Measurements from ENCODE around the gene DNAJC21. TPM values are rescaled to one million over a fixed set of nuclear protein-coding genes. Genes with fewer than 3 reads are reported as not detected.
A peak's percentile ranks its signal among the peaks of the same experiment; 100 is the strongest.

Gene DNAJC21
- total and polyA plus RNA-seq, 9 of the 15 experiments (the other 6 are each of a cell fraction or from before 2014, with no cell fraction given) = 26.6 to 105 (median 70.7) TPM

DNA sequence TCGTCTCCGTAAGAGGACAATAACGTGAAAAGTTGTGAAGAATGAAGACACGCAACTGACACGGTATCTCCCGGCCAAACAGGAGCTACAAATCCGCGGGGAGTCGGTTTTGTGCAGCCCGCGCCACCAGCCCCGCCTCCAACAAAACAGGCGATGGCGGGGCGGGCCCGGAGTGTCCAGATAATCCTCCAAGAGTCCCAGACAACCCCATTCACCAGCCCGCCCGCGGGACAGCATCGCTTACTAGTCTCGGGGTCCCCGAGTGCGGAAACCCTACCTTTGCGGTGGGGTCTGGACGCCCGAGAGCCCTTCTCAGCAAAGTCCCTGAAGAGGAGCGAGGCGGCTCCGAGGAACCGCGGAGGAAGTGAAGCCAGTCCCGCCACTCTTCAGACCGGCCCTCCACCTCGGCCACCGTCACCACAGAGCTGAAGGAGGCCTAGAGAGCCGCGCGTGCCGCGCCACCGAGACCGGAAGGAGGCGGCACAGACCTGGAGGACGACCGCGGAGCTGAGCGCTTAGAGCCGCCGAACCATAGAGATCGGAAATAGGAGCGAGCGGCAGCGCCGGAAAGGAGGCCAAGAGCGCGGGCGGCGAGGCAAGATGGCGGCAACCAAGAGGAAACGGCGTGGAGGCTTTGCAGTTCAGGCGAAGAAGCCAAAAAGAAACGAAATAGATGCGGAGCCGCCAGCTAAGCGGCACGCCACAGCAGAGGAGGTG lies 14.1 kb upstream of the DNAJC21 start, which contains the start of the genes BRIX1 and RAD1 (continued):
- TF ChIP-seq KDM4B (IDR thresholded peaks at IDR 0.05; ENCODE audit: borderline replicate concordance in 2 of 2, low read depth in 1 of 2) = peak in 1 of 2 experiments; percentile 95; a peak in 2 of 4 replicates
- TF ChIP-seq MYC (IDR thresholded peaks at IDR 0.05; ENCODE audit: low read depth, low read length) = peak; percentile 97
- TF ChIP-seq MYC (CRISPR knock-in tag; IDR thresholded peaks at IDR 0.05; ENCODE audit: borderline replicate concordance, low read depth) = peak; percentile 87; the same call in 1 of the 2 replicates
- no peak for TF ChIP-seq PTBP1 (IDR thresholded peaks at IDR 0.05; ENCODE audit: low read depth, low read length)
- no peak for TF ChIP-seq MAFG (tag; conservative IDR thresholded peaks at IDR 0.05)
- TF ChIP-seq SAP30 (IDR thresholded peaks at IDR 0.05; ENCODE audit: borderline replicate concordance, insufficient read depth, low read depth, low read length, poor library complexity, severe bottlenecking) = peak; percentile 96
- TF ChIP-seq ZC3H11A (IDR thresholded peaks at IDR 0.05; ENCODE audit: low read depth, low read length) = no peak
- TF ChIP-seq CBFA2T3 (IDR thresholded peaks at IDR 0.05) = no peak
- TF ChIP-seq BCLAF1 (IDR thresholded peaks at IDR 0.05; ENCODE audit: borderline replicate concordance in 1 of 2, control insufficient read depth in 1 of 2, low read depth in 2 of 2, low read length in 1 of 2) = peak in 1 of 2 experiments; percentile 95; a peak in 2 of 4 replicates
- TF ChIP-seq ETV6 (IDR thresholded peaks at IDR 0.05; ENCODE audit: borderline replicate concordance in 1 of 2, low read depth in 2 of 2, low read length in 1 of 2) = no peak; a peak in 1 of 4 replicates
- TF ChIP-seq ETV6 (CRISPR knock-in tag; IDR thresholded peaks at IDR 0.05; ENCODE audit: borderline replicate concordance) = no peak
- TF ChIP-seq ZNF592 (IDR thresholded peaks at IDR 0.05) = no peak
- TF ChIP-seq EGR1 (conservative IDR thresholded peaks at IDR 0.05) = peak; percentile 94
- TF ChIP-seq TRIM24 (IDR thresholded peaks at IDR 0.05) = peak in 1 of 2 experiments; percentile 71; a peak in 2 of 4 replicates
- peak in 1 of 2 experiments; percentile 64; a peak in 1 of 4 replicates for TF ChIP-seq TEAD1 (CRISPR knock-in tag; IDR thresholded peaks at IDR 0.05)
- TF ChIP-seq ILK (tag; IDR thresholded peaks at IDR 0.05; ENCODE audit: borderline replicate concordance, low read depth) = no peak
- TF ChIP-seq HMGN3 (IDR thresholded peaks at IDR 0.05; ENCODE audit: borderline replicate concordance, extremely low read depth, insufficient read length, low read depth, low read length) = peak; percentile 96
- no peak for TF ChIP-seq GATA2 (CRISPR knock-in tag; IDR thresholded peaks at IDR 0.05)
- TF ChIP-seq CHD4 (IDR thresholded peaks at IDR 0.05; ENCODE audit: insufficient read depth, insufficient replicate concordance, low read depth, low read length, poor library complexity, severe bottlenecking) = no peak
